HepG2 (cell line): ENCODE results near the gene ETF1. TPM values are rescaled to one million over a fixed set of nuclear protein-coding genes. Genes with fewer than 3 reads are reported as not detected.
A peak's percentile ranks its signal among the peaks of the same experiment; 100 is the strongest.

Experiments used
- EHMT2 ChIP-seq: fragments of 200-600 bp; sonication (generic); IDR thresholded peaks from 2 replicates; pipeline ENCODE4 v1.7.0; 2017; ENCODE audit warnings: antibody characterized with exemption, low read depth, low read length, borderline replicate concordance
- FOXJ3 ChIP-seq: sonication (generic); formaldehyde crosslinking; IDR thresholded peaks from 2 replicates; pipeline ENCODE4 v1.4.0; 2020; ENCODE audit warnings: missing genetic modification reagents, mild to moderate bottlenecking, borderline replicate concordance
- GTF3A ChIP-seq: sonication (generic); formaldehyde crosslinking; conservative IDR thresholded peaks from 2 replicates; pipeline ENCODE4 v1.4.0; 2020; ENCODE audit warnings: mild to moderate bottlenecking, missing genetic modification reagents
- HOXA7 ChIP-seq: sonication (generic); formaldehyde crosslinking; IDR thresholded peaks from 2 replicates; pipeline ENCODE4 v1.8.1; 2022; ENCODE audit warnings: mild to moderate bottlenecking, missing genetic modification reagents, moderate library complexity
- KLF13 ChIP-seq: sonication (generic); formaldehyde crosslinking; IDR thresholded peaks from 2 replicates; pipeline ENCODE4 v1.4.0; 2020; ENCODE audit warnings: mild to moderate bottlenecking, missing genetic modification reagents
- KLF15 ChIP-seq: sonication (generic); formaldehyde crosslinking; IDR thresholded peaks from 2 replicates; pipeline ENCODE4 v1.8.1; 2023; ENCODE audit warnings: borderline replicate concordance, mild to moderate bottlenecking, inconsistent platforms, missing genetic modification reagents, mixed read lengths
- NFIB ChIP-seq: sonication (generic); formaldehyde crosslinking; IDR thresholded peaks from 2 replicates; pipeline ENCODE4 v1.9.0; 2021; ENCODE audit warnings: missing genetic modification reagents, mild to moderate bottlenecking, borderline replicate concordance
- PHF21A ChIP-seq: sonication (generic); formaldehyde crosslinking; IDR thresholded peaks from 2 replicates; pipeline ENCODE4 v1.5.0; 2020; ENCODE audit warnings: mild to moderate bottlenecking, missing genetic modification reagents
- RFX1 ChIP-seq: fragments of 450-650 bp; IDR thresholded peaks from 2 replicates; pipeline ENCODE4 v1.6.1; 2017
- SMAD9 ChIP-seq: sonication (generic); formaldehyde crosslinking; IDR thresholded peaks from 2 replicates; pipeline ENCODE4 v1.5.1; 2020; ENCODE audit warnings: mild to moderate bottlenecking, missing genetic modification reagents
- SOX6 ChIP-seq, 2 experiments: fragments of 450-650 bp in 1 of 2; sonication (generic) in 1 of 2; formaldehyde crosslinking in 1 of 2; IDR thresholded peaks; 2 replicates each; pipeline versions ENCODE4 v1.4.0 to v1.6.1; 2017 to 2020; ENCODE audit warnings: antibody characterized with exemption in 1 of 2, mild to moderate bottlenecking in 1 of 2, missing genetic modification reagents in 1 of 2
- SUZ12 ChIP-seq: fragments of 150-350 bp; IDR thresholded peaks from 2 replicates; pipeline ENCODE4 v1.6.1; 2014; ENCODE audit warnings: low read depth, low read length
- ZFP62 ChIP-seq: sonication (generic); formaldehyde crosslinking; IDR thresholded peaks from 2 replicates; pipeline ENCODE4 v1.4.0; 2020; ENCODE audit warnings: missing genetic modification reagents
- ZNF232 ChIP-seq: sonication (generic); formaldehyde crosslinking; IDR thresholded peaks from 2 replicates; pipeline ENCODE4 v1.4.0; 2020; ENCODE audit warnings: missing genetic modification reagents, borderline replicate concordance
- ZNF251 ChIP-seq: sonication (generic); formaldehyde crosslinking; IDR thresholded peaks from 2 replicates; pipeline ENCODE4 v1.9.0; 2021; ENCODE audit warnings: mild to moderate bottlenecking, missing genetic modification reagents
- ZNF468 ChIP-seq: sonication (generic); formaldehyde crosslinking; IDR thresholded peaks from 2 replicates; pipeline ENCODE4 v1.8.0; 2022; ENCODE audit warnings: mild to moderate bottlenecking, moderate library complexity, missing genetic modification reagents
- ZNF543 ChIP-seq: sonication (generic); formaldehyde crosslinking; IDR thresholded peaks from 2 replicates; pipeline ENCODE4 v1.4.0; 2020; ENCODE audit warnings: mild to moderate bottlenecking, missing genetic modification reagents
- ZNF772 ChIP-seq: sonication (generic); formaldehyde crosslinking; IDR thresholded peaks from 2 replicates; pipeline ENCODE4 v1.5.0; 2020; ENCODE audit warnings: mild to moderate bottlenecking, missing genetic modification reagents
- ZNF83 ChIP-seq: sonication (generic); formaldehyde crosslinking; IDR thresholded peaks from 2 replicates; pipeline ENCODE4 v1.4.0; 2020; ENCODE audit warnings: missing genetic modification reagents, mild to moderate bottlenecking, borderline replicate concordance
- ZNF850 ChIP-seq: sonication (generic); formaldehyde crosslinking; conservative IDR thresholded peaks from 2 replicates; pipeline ENCODE4 v1.9.0; 2021; ENCODE audit warnings: mild to moderate bottlenecking, missing genetic modification reagents
- ZSCAN29 ChIP-seq: sonication (generic); formaldehyde crosslinking; conservative IDR thresholded peaks from 2 replicates; pipeline ENCODE4 v1.4.0; 2020; ENCODE audit warnings: mild to moderate bottlenecking, missing genetic modification reagents
- polyA plus RNA-seq, 8 experiments: library from polyadenylated mRNA; depleted of rRNA in 3 of 8; stranded (reverse) in 7 of 8; unstranded in 1 of 8; fragments of >200 nt; fragmentation: Illumina TruSeq in 4 of 8; extraction: Trizol in 4 of 8; gene quantifications; 2 replicates each; pipeline versions ENCODE4 v1.2.1 to v1.2.3, GENCODE V29; 2011 to 2016; ENCODE audit warnings: low read depth in 4 of 8, missing spikeins in 1 of 8, mixed read lengths in 1 of 8; ENCODE audit not compliant: insufficient read depth in 1 of 8
- total RNA-seq, 5 experiments: library from RNA; depleted of rRNA; stranded (reverse); fragments of >200 nt; fragmentation: Illumina TruSeq; extraction: Trizol; gene quantifications; 2 replicates each; pipeline ENCODE4 v1.2.3, GENCODE V29; 2016; ENCODE audit warnings: low read depth in 1 of 5
- TF ChIP-seq, protein P1 (sequence below): IDR thresholded peaks from 2 replicates; pipeline ENCODE4 v1.6.1; 2016; ENCODE audit warnings: missing compliant biosample characterization, missing genetic modification reagents, borderline replicate concordance
- TF ChIP-seq, protein P2 (sequence below): sonication (generic); formaldehyde crosslinking; IDR thresholded peaks from 2 replicates; pipeline ENCODE4 v1.4.0; 2020; ENCODE audit warnings: missing genetic modification reagents, mild to moderate bottlenecking, borderline replicate concordance
- TF ChIP-seq, protein P3 (sequence below): sonication (generic); formaldehyde crosslinking; IDR thresholded peaks from 2 replicates; pipeline ENCODE4 v1.4.0; 2020; ENCODE audit warnings: missing genetic modification reagents

ETF1 gene
- total and polyA plus RNA-seq, 2 of the 13 experiments (the other 11 are each of a cell fraction or from before 2014, with no cell fraction given) = 52.1 to 184 TPM

DNA sequence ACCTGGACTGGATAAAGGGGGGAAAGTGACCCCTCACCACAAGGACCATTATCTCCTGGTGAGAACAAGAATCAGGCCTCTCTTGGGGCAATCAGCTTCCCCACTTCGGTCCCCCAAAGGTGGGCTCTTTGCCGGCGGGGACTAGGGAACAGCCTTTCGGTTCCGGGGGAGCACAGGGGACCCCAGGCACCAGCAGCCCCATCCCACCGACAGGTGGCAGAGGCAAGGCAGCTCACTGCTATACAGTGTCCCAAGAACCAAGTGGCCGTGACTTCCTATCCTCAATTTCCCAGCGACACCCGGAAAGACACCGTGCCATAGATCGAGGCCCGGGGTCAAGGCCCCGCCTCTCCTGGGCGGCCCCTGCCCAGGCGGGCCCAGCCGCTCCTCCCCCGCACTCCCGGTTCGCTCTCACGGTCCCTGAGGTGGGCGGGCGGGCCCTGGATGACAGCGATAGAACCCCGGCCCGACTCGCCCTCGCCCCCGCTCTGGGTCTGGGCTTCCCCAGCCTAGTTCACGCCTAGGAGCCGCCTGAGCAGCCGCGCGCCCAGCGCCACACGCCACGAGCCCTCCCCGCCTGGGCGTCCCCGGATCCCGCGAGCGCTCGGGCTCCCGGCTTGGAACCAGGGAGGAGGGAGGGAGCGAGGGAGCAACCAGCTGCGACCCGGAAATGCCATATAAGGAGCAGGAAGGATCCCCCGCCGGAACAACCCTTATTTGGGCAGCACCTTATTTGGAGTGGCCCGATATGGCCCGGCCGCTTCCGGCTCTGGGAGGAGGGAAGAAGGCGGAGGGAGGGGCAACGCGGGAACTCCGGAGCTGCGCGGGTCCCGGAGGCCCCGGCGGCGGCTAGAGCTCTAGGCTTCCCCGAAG lies 78.4 kb downstream of the ETF1 start (continued):
- TF ChIP-seq FOXJ3 (CRISPR knock-in tag) (no peak), SUZ12 (no peak), SOX6 (IDR thresholded peaks at IDR 0.05) (no peak), SOX6 (CRISPR knock-in tag; IDR thresholded peaks at IDR 0.05) (peak; percentile 20; the same call in 1 of the 2 replicates), PHF21A (CRISPR knock-in tag) (peak; percentile 78), KLF15 (peak; percentile 17; the same call in 1 of the 2 replicates), ZFP62 (CRISPR knock-in tag) (no peak), ZNF543 (CRISPR knock-in tag) (no peak), ZNF83 (CRISPR knock-in tag) (no peak), ZNF772 (CRISPR knock-in tag) (peak; percentile 23; the same call in 1 of the 2 replicates), GTF3A (no peak), ZSCAN29 (CRISPR knock-in tag) (no peak), ZNF232 (no peak), RFX1 (no peak), ZNF251 (0 out of 2 replicates have a peak, but pooled peaks have one; percentile 27), ZNF468 (CRISPR knock-in tag) (no peak), KLF13 (CRISPR knock-in tag) (no peak), HOXA7 (CRISPR knock-in tag) (no peak), NFIB (no peak), EHMT2 (no peak), SMAD9 (CRISPR knock-in tag) (no peak), ZNF850 (CRISPR knock-in tag) (no peak)
- TF ChIP-seq, protein P1, sequence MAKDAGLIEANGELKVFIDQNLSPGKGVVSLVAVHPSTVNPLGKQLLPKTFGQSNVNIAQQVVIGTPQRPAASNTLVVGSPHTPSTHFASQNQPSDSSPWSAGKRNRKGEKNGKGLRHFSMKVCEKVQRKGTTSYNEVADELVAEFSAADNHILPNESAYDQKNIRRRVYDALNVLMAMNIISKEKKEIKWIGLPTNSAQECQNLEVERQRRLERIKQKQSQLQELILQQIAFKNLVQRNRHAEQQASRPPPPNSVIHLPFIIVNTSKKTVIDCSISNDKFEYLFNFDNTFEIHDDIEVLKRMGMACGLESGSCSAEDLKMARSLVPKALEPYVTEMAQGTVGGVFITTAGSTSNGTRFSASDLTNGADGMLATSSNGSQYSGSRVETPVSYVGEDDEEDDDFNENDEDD = no peak
- TF ChIP-seq, protein P2, sequence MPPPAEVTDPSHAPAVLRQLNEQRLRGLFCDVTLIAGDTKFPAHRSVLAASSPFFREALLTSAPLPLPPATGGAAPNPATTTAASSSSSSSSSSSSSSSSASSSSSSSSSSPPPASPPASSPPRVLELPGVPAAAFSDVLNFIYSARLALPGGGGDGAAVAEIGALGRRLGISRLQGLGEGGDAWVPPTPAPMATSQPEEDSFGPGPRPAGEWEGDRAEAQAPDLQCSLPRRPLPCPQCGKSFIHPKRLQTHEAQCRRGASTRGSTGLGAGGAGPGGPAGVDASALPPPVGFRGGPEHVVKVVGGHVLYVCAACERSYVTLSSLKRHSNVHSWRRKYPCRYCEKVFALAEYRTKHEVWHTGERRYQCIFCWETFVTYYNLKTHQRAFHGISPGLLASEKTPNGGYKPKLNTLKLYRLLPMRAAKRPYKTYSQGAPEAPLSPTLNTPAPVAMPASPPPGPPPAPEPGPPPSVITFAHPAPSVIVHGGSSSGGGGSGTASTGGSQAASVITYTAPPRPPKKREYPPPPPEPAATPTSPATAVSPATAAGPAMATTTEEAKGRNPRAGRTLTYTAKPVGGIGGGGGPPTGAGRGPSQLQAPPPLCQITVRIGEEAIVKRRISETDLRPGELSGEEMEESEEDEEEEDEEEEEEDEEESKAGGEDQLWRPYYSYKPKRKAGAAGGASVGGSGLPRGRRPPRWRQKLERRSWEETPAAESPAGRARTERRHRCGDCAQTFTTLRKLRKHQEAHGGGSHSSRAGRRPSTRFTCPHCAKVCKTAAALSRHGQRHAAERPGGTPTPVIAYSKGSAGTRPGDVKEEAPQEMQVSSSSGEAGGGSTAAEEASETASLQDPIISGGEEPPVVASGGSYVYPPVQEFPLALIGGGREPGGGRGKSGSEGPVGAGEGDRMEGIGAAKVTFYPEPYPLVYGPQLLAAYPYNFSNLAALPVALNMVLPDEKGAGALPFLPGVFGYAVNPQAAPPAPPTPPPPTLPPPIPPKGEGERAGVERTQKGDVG = no peak
- TF ChIP-seq, protein P3, sequence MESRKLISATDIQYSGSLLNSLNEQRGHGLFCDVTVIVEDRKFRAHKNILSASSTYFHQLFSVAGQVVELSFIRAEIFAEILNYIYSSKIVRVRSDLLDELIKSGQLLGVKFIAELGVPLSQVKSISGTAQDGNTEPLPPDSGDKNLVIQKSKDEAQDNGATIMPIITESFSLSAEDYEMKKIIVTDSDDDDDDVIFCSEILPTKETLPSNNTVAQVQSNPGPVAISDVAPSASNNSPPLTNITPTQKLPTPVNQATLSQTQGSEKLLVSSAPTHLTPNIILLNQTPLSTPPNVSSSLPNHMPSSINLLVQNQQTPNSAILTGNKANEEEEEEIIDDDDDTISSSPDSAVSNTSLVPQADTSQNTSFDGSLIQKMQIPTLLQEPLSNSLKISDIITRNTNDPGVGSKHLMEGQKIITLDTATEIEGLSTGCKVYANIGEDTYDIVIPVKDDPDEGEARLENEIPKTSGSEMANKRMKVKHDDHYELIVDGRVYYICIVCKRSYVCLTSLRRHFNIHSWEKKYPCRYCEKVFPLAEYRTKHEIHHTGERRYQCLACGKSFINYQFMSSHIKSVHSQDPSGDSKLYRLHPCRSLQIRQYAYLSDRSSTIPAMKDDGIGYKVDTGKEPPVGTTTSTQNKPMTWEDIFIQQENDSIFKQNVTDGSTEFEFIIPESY (CRISPR knock-in tag) = no peak
